H1 (cell line): ENCODE data around the gene PMF1. TPM values are rescaled to one million over a fixed set of nuclear protein-coding genes. Genes with fewer than 3 reads are reported as not detected.

ENCODE experiments used
- CTCF ChIA-PET: fragments of 300-600 bp; sonication (Branson Sonifier 250); formaldehyde crosslinking; loops from one replicate; lab custom pipeline; 2021; ENCODE audit not compliant: partially characterized antibody; lab: Charles Lee
- POLR2A ChIA-PET: fragments of 300-600 bp; sonication (Branson Sonifier 250); formaldehyde crosslinking; loops from one replicate; lab custom pipeline; 2021; ENCODE audit warnings: inconsistent platforms; ENCODE audit not compliant: partially characterized antibody; lab: Charles Lee
- DNase-seq, 2 experiments: peaks; one replicate each; pipeline versions ENCODE4 v3.0.0 to v3.0.0-alpha.2; 2010 to 2022; ENCODE audit warnings: low spot score in 2 of 2, low read depth in 1 of 2, mixed read lengths in 1 of 2
- FAIRE-seq: peaks from 2 replicates; lab custom pipeline; 2011; peaks lifted over from hg19 to GRCh38; lab: Jason Lieb, UNC
- H2AFZ ChIP-seq: 2 replicates; pipeline ENCODE4 v1.8.1; 2012; ENCODE audit warnings: low read length, inconsistent platforms
- H2AK5ac ChIP-seq: 2 replicates; pipeline ENCODE4 v1.6.1; 2013; ENCODE audit warnings: low read depth, low read length
- H2BK120ac ChIP-seq: replicated peaks from 2 replicates; pipeline ENCODE3; 2013; ENCODE audit warnings: low read depth, low read length, inconsistent platforms
- H2BK12ac ChIP-seq: 2 replicates; pipeline ENCODE4 v1.6.1; 2013; ENCODE audit warnings: low read depth, low read length
- H2BK15ac ChIP-seq: 2 replicates; pipeline ENCODE4 v1.6.1; 2013; ENCODE audit warnings: low read length
- H2BK20ac ChIP-seq: 2 replicates; pipeline ENCODE4 v1.6.1; 2013; ENCODE audit warnings: low read length
- H2BK5ac ChIP-seq: 2 replicates; pipeline ENCODE4 v1.6.1; 2013; ENCODE audit warnings: low read depth, low read length
- H3K14ac ChIP-seq: 2 replicates; pipeline ENCODE4 v1.6.1; 2013; ENCODE audit warnings: inconsistent platforms; ENCODE audit not compliant: insufficient read length
- H3K18ac ChIP-seq: 2 replicates; pipeline ENCODE4 v1.6.1; 2013; ENCODE audit warnings: low read length; ENCODE audit errors: extremely low read depth
- H3K23ac ChIP-seq: 2 replicates; pipeline ENCODE4 v1.6.1; 2013; ENCODE audit warnings: inconsistent platforms; ENCODE audit not compliant: insufficient read length
- H3K23me2 ChIP-seq: 2 replicates; pipeline ENCODE4 v1.6.1; 2013; ENCODE audit warnings: low read depth, low read length
- H3K27ac ChIP-seq: 2 replicates; pipeline ENCODE4 v1.6.1; 2011; ENCODE audit warnings: low read depth, low read length, inconsistent platforms
- H3K27me3 ChIP-seq, 4 experiments: replicated peaks in 1 of 4; 1 replicate in 1 of 4; 2 replicates in 3 of 4; pipeline versions ENCODE4 v1.6.1 to v1.8.1; 2011 to 2013; ENCODE audit warnings: low read length in 3 of 4, mild to moderate bottlenecking in 3 of 4, inconsistent platforms in 2 of 4, mixed read lengths in 2 of 4, moderate library complexity in 1 of 4; ENCODE audit not compliant: control insufficient read depth in 3 of 4, insufficient read depth in 3 of 4; ENCODE audit errors: extremely low read depth in 1 of 4
- H3K36me3 ChIP-seq, 4 experiments: 2 replicates each; pipeline versions ENCODE4 v1.6.1 to v1.8.1; 2011 to 2013; ENCODE audit warnings: mild to moderate bottlenecking in 4 of 4, low read length in 3 of 4, moderate library complexity in 2 of 4, control low read depth in 1 of 4, inconsistent platforms in 1 of 4; ENCODE audit not compliant: insufficient read depth in 4 of 4, control insufficient read depth in 2 of 4
- H3K4ac ChIP-seq: replicated peaks from 2 replicates; pipeline ENCODE3; 2013; ENCODE audit warnings: low read length, low read depth, mixed read lengths, inconsistent platforms; ENCODE audit not compliant: insufficient read length
- H3K4me1 ChIP-seq, 4 experiments: replicated peaks in 1 of 4; 1 replicate in 1 of 4; 2 replicates in 3 of 4; pipeline versions ENCODE4 v1.6.1 to v1.8.1; 2011 to 2013; ENCODE audit warnings: low read length in 3 of 4, inconsistent platforms in 2 of 4, mixed read lengths in 1 of 4; ENCODE audit not compliant: insufficient read depth in 4 of 4, control insufficient read depth in 3 of 4
- H3K4me2 ChIP-seq, 2 experiments: 2 replicates each; pipeline versions ENCODE4 v1.6.1 to v1.8.1; 2011 to 2013; ENCODE audit warnings: low read depth in 2 of 2, low read length in 2 of 2, control low read depth in 1 of 2, inconsistent platforms in 1 of 2, mild to moderate bottlenecking in 1 of 2; ENCODE audit not compliant: insufficient read depth in 1 of 2
- H3K4me3 ChIP-seq, 4 experiments: fragments of 200-600, 300-600 bp in 1 of 4; sonication (generic), shearing (Covaris generic), sonication (Bioruptor Twin) in 1 of 4; 2 replicates each; pipeline versions ENCODE4 v1.5.1 to v1.8.1; 2011 to 2016; ENCODE audit warnings: low read length in 4 of 4, low read depth in 3 of 4, control low read depth in 2 of 4, inconsistent platforms in 2 of 4, mild to moderate bottlenecking in 2 of 4, mixed read lengths in 1 of 4, moderate library complexity in 1 of 4; ENCODE audit not compliant: insufficient read depth in 2 of 4; ENCODE audit errors: extremely low read depth in 1 of 4
- H3K56ac ChIP-seq: replicated peaks from 2 replicates; pipeline ENCODE3; 2013; ENCODE audit warnings: low read depth, mild to moderate bottlenecking, mixed read lengths, low read length, inconsistent platforms; ENCODE audit not compliant: insufficient read length
- H3K79me1 ChIP-seq: 2 replicates; pipeline ENCODE4 v1.6.1; 2013; ENCODE audit warnings: low read depth, low read length, control low read depth
- H3K79me2 ChIP-seq, 2 experiments: 2 replicates each; pipeline versions ENCODE4 v1.6.1 to v1.8.1; 2012 to 2013; ENCODE audit warnings: low read length in 2 of 2, mild to moderate bottlenecking in 2 of 2, inconsistent platforms in 1 of 2; ENCODE audit not compliant: insufficient read depth in 2 of 2, control insufficient read depth in 1 of 2
- H3K9ac ChIP-seq, 4 experiments: replicated peaks in 1 of 4; 1 replicate in 1 of 4; 2 replicates in 3 of 4; pipeline versions ENCODE4 v1.6.1 to v1.8.1; 2011 to 2013; ENCODE audit warnings: low read depth in 3 of 4, low read length in 3 of 4, control low read depth in 2 of 4, mild to moderate bottlenecking in 2 of 4, moderate library complexity in 2 of 4, inconsistent platforms in 1 of 4; ENCODE audit errors: extremely low read depth in 1 of 4
- H3K9me3 ChIP-seq, 2 experiments: 2 replicates each; pipeline versions ENCODE4 v1.6.1 to v1.8.1; 2012 to 2013; ENCODE audit warnings: mild to moderate bottlenecking in 2 of 2, moderate library complexity in 2 of 2, control low read depth in 1 of 2, inconsistent platforms in 1 of 2, low read depth in 1 of 2, low read length in 1 of 2, mixed read lengths in 1 of 2; ENCODE audit not compliant: insufficient read depth in 2 of 2
- H4K20me1 ChIP-seq, 2 experiments: replicated peaks in 1 of 2; 2 replicates each; pipeline versions ENCODE3 to v1.8.1; 2011 to 2013; ENCODE audit warnings: inconsistent platforms in 2 of 2, low read length in 2 of 2, mild to moderate bottlenecking in 1 of 2; ENCODE audit not compliant: insufficient read depth in 2 of 2, control insufficient read depth in 1 of 2
- H4K5ac ChIP-seq: 2 replicates; pipeline ENCODE4 v1.6.1; 2013; ENCODE audit warnings: low read length, low read depth, mixed read lengths, inconsistent platforms; ENCODE audit not compliant: insufficient read length
- H4K8ac ChIP-seq: 2 replicates; pipeline ENCODE4 v1.8.0; 2013; ENCODE audit warnings: mild to moderate bottlenecking, moderate library complexity, low read length, inconsistent platforms; ENCODE audit not compliant: insufficient read depth; ENCODE audit errors: extremely low read depth
- H4K91ac ChIP-seq: replicated peaks from 2 replicates; pipeline ENCODE3; 2013; ENCODE audit warnings: low read length, mixed read lengths, inconsistent platforms; ENCODE audit not compliant: insufficient read length
- POU5F1 ChIP-seq: IDR thresholded peaks from 2 replicates; pipeline ENCODE4 v1.6.1; 2011; ENCODE audit warnings: low read depth, mild to moderate bottlenecking, low read length, moderate library complexity
- WGBS, 2 experiments: shearing (Covaris generic) in 1 of 2; methylation state at CpG; one replicate each; pipeline versions ENCODE4 v1.1.6 to v1.1.7; 2013 to 2015; ENCODE audit warnings: low lambda C conversion rate in 2 of 2, mixed read lengths in 2 of 2, inconsistent platforms in 1 of 2, low coverage in 1 of 2, missing lambda C conversion rate in 1 of 2; ENCODE audit not compliant: insufficient replicate concordance in 2 of 2, insufficient coverage in 1 of 2, insufficient read length in 1 of 2; ENCODE audit errors: extremely low coverage in 1 of 2, missing lambda C conversion rate in 1 of 2; 5-methylcytosine and 5-hydroxymethylcytosine counted together
- polyA plus RNA-seq, 7 experiments: library from polyadenylated mRNA; depleted of rRNA in 3 of 7; stranded (reverse) in 5 of 7; unstranded in 2 of 7; fragments of >200 nt in 5 of 7; fragments of 200-250 nt in 2 of 7; gene quantifications; 1 replicate in 5 of 7; 2 replicates in 1 of 7; 4 replicates in 1 of 7; pipeline versions ENCODE4 v1.2.1 to v1.2.3, GENCODE V29; 2011 to 2013; ENCODE audit warnings: missing spikeins in 2 of 7, mixed read lengths in 2 of 7
- total RNA-seq: library from RNA; stranded (reverse); fragmentation: NEBNext Ultra II Directional; extraction: Animal tissue kit (Norgen Biotek cat#: 25700); gene quantifications from 2 replicates; pipeline ENCODE4 v1.2.1, GENCODE V29; 2021

PMF1 gene
- total and polyA plus RNA-seq, 2 of the 8 experiments (the other 6 are each of a cell fraction or from before 2014, with no cell fraction given) = 113 to 296 TPM

DNA sequence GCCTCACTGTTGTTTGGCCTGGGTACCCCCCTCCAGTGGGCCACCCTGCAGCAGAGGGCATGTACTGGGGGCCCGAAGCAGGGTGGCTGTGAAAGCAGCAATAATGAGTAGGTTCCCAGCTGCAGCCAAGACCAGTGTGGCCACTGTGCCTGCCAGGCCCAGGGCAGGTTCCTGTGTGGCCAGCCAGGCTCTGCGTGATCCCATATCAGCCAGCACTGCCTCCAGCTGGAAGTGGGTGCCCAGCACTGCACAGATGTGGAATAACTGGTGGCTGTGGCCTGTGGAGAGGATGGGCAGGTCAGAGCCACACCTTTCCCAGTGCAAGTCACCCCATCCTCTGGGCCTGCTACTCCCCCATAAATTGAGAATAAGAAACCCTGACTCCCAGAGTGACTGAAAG, 31.3 kb downstream of the PMF1 start:
- CTCF ChIA-PET = interaction anchor here (1.2 to 47.2 kb wide), 4 partner anchors 12 to 153 kb away, joined by 4 to 1265 read pairs (median 10); partner anchors contain the start of gene SEMA4A
- no peak for FAIRE-seq

More for the DNA sequence above, 31.3 kb downstream of the PMF1 start:
- peaks cover 0 to 10% (median 9%) of the 10 kb centered on the region in 4 experiments; a peak in 6 of 8 replicates for H3K36me3 ChIP-seq
- 100% methylated on average over 2 of the region's 2 CpGs; no CpG with 5 or more reads in 1 of the 2 experiments for WGBS, 2 experiments
- no peaks in the 10 kb centered on the region for H3K27me3 ChIP-seq
- H3K4me3 ChIP-seq = no peak overlapping the region
- no peak overlapping the region for H2AK5ac ChIP-seq
- H3K14ac ChIP-seq = no peak overlapping the region
- no peak overlapping the region for H3K4ac ChIP-seq
- TF ChIP-seq POU5F1 = no peak
- no peak overlapping the region; the same call in 1 of the 2 replicates for H2BK20ac ChIP-seq
- H3K9ac ChIP-seq = no peak overlapping the region
- H3K18ac ChIP-seq = no peak overlapping the region
- no peak overlapping the region for H3K27ac ChIP-seq
- peaks cover 0 to 16% (median 9%) of the 10 kb centered on the region in 4 experiments for H3K4me1 ChIP-seq
- H3K9me3 ChIP-seq = no peaks in the 10 kb centered on the region
- H4K5ac ChIP-seq = no peak overlapping the region
- H3K56ac ChIP-seq = no peak overlapping the region
- no peak overlapping the region for H2BK5ac ChIP-seq
- no peak overlapping the region for H3K4me2 ChIP-seq
- no peak overlapping the region for H3K23ac ChIP-seq
- DNase-seq = no peak
- no peak overlapping the region for H4K91ac ChIP-seq
- no peak overlapping the region for H2BK120ac ChIP-seq
- no peak overlapping the region for H2BK12ac ChIP-seq
- H3K79me2 ChIP-seq = no peaks in the 10 kb centered on the region
- H4K8ac ChIP-seq = no peak overlapping the region
- no peak overlapping the region for H2AFZ ChIP-seq
- POLR2A ChIA-PET = interaction anchor here (1.0 to 11.8 kb wide), 6 partner anchors 10 to 103 kb away, joined by 3 to 102 read pairs (median 20); partner anchors contain the start of genes PMF1, SMG5 and TMEM79
- no peak overlapping the region for H2BK15ac ChIP-seq
- H4K20me1 ChIP-seq = peaks cover 2 to 11% of the 10 kb centered on the region in 2 experiments
- H3K79me1 ChIP-seq = 0 out of 2 replicates have a peak, but pooled peaks cover 2% of the 10 kb centered on the region
- no peaks in the 10 kb centered on the region for H3K23me2 ChIP-seq
